ENCODE data around the gene CCNJL. TPM values are rescaled to one million over a fixed set of nuclear protein-coding genes. Genes with fewer than 3 reads are reported as not detected.
A peak's percentile ranks its signal among the peaks of the same experiment; 100 is the strongest.

CCNJL gene
- total RNA-seq, 1 donor from 2014 or later, result 29.0 TPM

- H3K4me3 Mint-ChIP-seq (ENCODE audit: low read depth), result no peak overlapping the region
- H3K4me1 Mint-ChIP-seq (ENCODE audit: low read depth), result peaks cover 10% of the 10 kb centered on the region
- TF ChIP-seq CTCF (IDR thresholded peaks at IDR 0.05; ENCODE audit: unreplicated experiment), result no peak
- peaks cover 9% of the 10 kb centered on the region for H3K27me3 Mint-ChIP-seq
- no peaks in the 10 kb centered on the region for H3K9me3 Mint-ChIP-seq (ENCODE audit: low read depth)
- H3K36me3 Mint-ChIP-seq (ENCODE audit: insufficient read depth), result no peaks in the 10 kb centered on the region
- H3K27ac Mint-ChIP-seq, result no peak overlapping the region
- DNase-seq (ENCODE audit: low spot score, unreplicated experiment), result no peak
These were observed 46.9 kb upstream of the CCNJL start for GRCh38 chr5:160359242-160359641.

GRCh38 chr5:160357861-160358411 is 45.6 kb upstream of the CCNJL start:
- Mint-ChIP-seq H3K36me3 (ENCODE audit: insufficient read depth) (no peaks in the 10 kb centered on the region), H3K27ac (no peak overlapping the region), H3K27me3 (peaks cover 9% of the 10 kb centered on the region), H3K4me1 (ENCODE audit: low read depth) (peaks cover 10% of the 10 kb centered on the region), H3K4me3 (ENCODE audit: low read depth) (no peak overlapping the region), H3K9me3 (ENCODE audit: low read depth) (no peaks in the 10 kb centered on the region)
- no peak for DNase-seq (ENCODE audit: low spot score, unreplicated experiment)
- no peak for TF ChIP-seq CTCF (IDR thresholded peaks at IDR 0.05; ENCODE audit: unreplicated experiment)

- Mint-ChIP-seq H3K27ac (peak overlapping the region; percentile 5), H3K36me3 (ENCODE audit: insufficient read depth) (no peaks in the 10 kb centered on the region), H3K9me3 (ENCODE audit: low read depth) (no peaks in the 10 kb centered on the region), H3K4me3 (ENCODE audit: low read depth) (no peak overlapping the region), H3K4me1 (ENCODE audit: low read depth) (peaks cover 10% of the 10 kb centered on the region), H3K27me3 (peaks cover 9% of the 10 kb centered on the region)
- TF ChIP-seq CTCF (IDR thresholded peaks at IDR 0.05; ENCODE audit: unreplicated experiment), result no peak
- DNase-seq (ENCODE audit: low spot score, unreplicated experiment), result no peak
These were observed 45.0 kb upstream of the CCNJL start for GRCh38 chr5:160357394-160357793.

- no peak for DNase-seq (ENCODE audit: low spot score, unreplicated experiment)
These were observed 44.4 kb upstream of the CCNJL start for GRCh38 chr5:160356550-160357347.

GRCh38 chr5:160354666-160355065 is 42.3 kb upstream of the CCNJL start:
- Mint-ChIP-seq H3K27me3 (peaks cover 3% of the 10 kb centered on the region), H3K9me3 (ENCODE audit: low read depth) (no peaks in the 10 kb centered on the region), H3K4me1 (ENCODE audit: low read depth) (peaks cover 8% of the 10 kb centered on the region), H3K27ac (no peak overlapping the region), H3K36me3 (ENCODE audit: insufficient read depth) (no peaks in the 10 kb centered on the region), H3K4me3 (ENCODE audit: low read depth) (no peak overlapping the region)
- DNase-seq (ENCODE audit: low spot score, unreplicated experiment), result no peak
- no peak for TF ChIP-seq CTCF (IDR thresholded peaks at IDR 0.05; ENCODE audit: unreplicated experiment)

More at GRCh38 chr5:160356550-160357347, 44.4 kb upstream of the CCNJL start:
- TF ChIP-seq CTCF (IDR thresholded peaks at IDR 0.05; ENCODE audit: unreplicated experiment), result no peak
- Mint-ChIP-seq H3K4me3 (ENCODE audit: low read depth) (no peak overlapping the region), H3K4me1 (ENCODE audit: low read depth) (peaks cover 10% of the 10 kb centered on the region), H3K27ac (no peak overlapping the region), H3K9me3 (ENCODE audit: low read depth) (no peaks in the 10 kb centered on the region), H3K27me3 (peaks cover 9% of the 10 kb centered on the region), H3K36me3 (ENCODE audit: insufficient read depth) (no peaks in the 10 kb centered on the region)
